ENCODE data around the gene GNB5.

Gene GNB5

DNA sequence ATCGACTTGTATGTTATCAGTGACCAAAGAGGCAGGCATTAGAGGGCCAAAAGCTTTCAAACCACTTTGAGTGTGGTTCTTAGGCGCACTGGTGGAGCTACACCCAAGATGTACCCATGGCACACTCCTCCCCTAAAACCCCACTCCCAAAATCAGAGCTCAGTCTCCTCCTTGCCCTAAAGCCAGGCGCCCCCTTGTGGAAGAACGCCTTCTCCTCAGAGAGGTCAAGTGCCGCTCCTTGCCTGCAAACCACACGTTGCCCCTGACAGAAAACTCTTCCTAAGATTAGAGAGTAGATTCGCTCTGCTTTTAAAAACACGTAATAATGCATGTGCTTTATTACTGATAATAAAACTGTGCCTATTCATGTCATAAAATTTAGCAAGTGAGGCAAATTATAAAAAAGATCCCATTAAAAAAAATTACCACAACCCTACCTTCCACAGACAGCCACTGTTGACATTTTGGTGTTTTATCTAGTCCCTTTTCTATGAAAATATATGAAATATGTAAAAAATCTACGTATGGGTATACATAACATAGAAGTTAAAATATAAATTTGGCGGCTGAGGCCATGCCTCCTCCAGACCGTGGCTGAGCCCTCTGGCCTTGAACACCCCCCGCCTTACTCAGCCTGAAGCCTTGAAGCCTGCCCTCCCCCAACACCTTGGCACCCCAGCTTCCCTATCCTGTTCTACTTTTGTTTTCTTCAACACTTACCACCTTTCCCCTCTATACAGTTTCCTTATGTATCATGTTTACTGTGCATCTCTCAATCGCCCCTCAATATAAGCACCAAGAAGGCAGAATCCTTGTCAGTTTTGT, 112.1 kb downstream of the GNB5 start:
- peak; percentile 77 to 78 for DNase-seq (ENCODE audit: low read depth in 2 of 2)
- TF ChIP-seq, protein P1, sequence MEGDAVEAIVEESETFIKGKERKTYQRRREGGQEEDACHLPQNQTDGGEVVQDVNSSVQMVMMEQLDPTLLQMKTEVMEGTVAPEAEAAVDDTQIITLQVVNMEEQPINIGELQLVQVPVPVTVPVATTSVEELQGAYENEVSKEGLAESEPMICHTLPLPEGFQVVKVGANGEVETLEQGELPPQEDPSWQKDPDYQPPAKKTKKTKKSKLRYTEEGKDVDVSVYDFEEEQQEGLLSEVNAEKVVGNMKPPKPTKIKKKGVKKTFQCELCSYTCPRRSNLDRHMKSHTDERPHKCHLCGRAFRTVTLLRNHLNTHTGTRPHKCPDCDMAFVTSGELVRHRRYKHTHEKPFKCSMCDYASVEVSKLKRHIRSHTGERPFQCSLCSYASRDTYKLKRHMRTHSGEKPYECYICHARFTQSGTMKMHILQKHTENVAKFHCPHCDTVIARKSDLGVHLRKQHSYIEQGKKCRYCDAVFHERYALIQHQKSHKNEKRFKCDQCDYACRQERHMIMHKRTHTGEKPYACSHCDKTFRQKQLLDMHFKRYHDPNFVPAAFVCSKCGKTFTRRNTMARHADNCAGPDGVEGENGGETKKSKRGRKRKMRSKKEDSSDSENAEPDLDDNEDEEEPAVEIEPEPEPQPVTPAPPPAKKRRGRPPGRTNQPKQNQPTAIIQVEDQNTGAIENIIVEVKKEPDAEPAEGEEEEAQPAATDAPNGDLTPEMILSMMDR (IDR thresholded peaks at IDR 0.05; ENCODE audit: low read depth, low read length) = peak; percentile 88
- H3K4me3 ChIP-seq (replicated peaks in 1 of 2; ENCODE audit: low read depth in 2 of 2, low read length in 2 of 2) = no peak overlapping the region

DNA sequence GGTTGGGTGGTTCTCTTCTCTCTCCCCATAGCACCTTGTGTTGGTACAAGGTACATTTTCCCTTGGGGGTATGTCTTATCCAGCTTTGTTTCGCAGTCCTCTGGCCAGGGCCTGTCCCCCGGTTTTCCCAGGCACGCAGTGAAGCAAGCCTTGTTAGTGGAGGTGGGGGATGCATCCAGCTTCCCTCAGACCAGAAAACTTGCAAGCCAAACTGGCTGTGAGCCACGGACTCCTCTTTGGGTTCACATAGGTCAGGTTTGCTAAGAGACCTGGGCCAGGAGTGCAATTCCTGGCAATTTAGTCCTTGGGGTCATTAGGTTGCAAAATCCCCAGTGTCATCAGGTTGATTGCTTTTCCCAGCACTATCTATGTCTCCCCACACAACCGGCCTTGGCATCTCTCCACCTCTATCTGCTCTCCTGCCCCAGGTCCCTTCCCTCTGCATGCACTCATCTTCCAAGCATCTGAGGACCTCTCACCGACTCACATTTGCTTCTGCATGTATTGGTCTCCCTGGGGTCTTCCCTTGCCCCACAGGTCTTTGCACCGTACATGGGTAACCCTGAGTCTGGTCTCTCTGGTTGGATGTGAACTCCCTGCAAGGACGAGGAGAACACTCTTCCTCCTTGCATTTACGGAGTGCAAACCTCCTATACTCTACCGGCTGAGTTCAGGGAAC, 112.9 kb downstream of the GNB5 start:
- no peak overlapping the region for H3K4me3 ChIP-seq (replicated peaks in 1 of 2; ENCODE audit: low read depth in 2 of 2, low read length in 2 of 2)
- TF ChIP-seq, protein P1 (IDR thresholded peaks at IDR 0.05; ENCODE audit: low read depth, low read length) = no peak
- no peak for DNase-seq (ENCODE audit: low read depth in 2 of 2)

GRCh38 chr15:52076889-52077781, 114.1 kb downstream of the GNB5 start:
- H3K4me3 ChIP-seq (replicated peaks in 1 of 2; ENCODE audit: low read depth in 2 of 2, low read length in 2 of 2) = no peak overlapping the region
- TF ChIP-seq, protein P1 (IDR thresholded peaks at IDR 0.05; ENCODE audit: low read depth, low read length) = peak; percentile 15
- DNase-seq (ENCODE audit: low read depth in 2 of 2) = peak; percentile 44 to 88

DNA sequence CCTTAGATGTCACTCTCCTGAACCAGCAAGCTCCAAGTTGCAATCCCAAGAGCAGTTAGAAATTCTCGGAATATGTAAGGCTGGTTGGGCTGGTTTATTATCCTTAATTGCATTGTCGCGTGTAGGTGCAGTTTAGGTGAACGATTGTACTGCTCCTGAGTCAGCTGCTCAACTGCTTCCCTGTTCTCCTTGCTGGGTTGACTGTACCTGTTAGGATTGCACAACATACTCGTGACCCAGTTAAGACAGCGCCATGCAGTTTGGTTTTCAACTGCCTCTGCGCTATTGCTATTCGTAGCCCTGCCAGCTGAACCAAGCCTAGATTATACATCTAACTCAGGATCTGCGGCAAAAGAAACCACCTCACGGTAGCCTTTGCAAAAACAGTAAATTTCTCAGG, 119.6 kb downstream of the GNB5 start:
- TF ChIP-seq, protein P1 (IDR thresholded peaks at IDR 0.05; ENCODE audit: low read depth, low read length) = no peak
- no peak for DNase-seq (ENCODE audit: low read depth in 2 of 2)
- H3K4me3 ChIP-seq (replicated peaks in 1 of 2; ENCODE audit: low read depth in 2 of 2, low read length in 2 of 2) = no peak overlapping the region

DNA sequence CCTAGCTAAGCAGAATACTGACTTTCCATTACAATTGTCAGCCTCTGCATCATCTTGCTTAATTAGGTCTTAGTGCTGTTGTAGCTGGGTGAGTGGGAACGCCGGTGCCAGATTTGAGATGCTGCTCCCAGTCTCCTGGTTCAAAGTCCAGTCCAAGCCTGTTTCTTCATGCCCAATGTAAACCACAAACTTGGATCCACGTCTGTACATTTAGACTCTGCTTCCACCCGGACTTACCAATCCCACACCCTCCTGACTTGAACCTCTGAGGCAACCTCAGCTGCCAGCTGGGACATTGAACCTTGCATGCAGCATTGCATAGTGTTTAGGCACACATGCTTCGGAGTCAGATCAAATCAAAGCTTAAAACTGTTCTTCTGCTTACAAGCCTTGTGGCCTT, 121.6 kb downstream of the GNB5 start:
- TF ChIP-seq, protein P1 (IDR thresholded peaks at IDR 0.05; ENCODE audit: low read depth, low read length) = no peak
- DNase-seq (ENCODE audit: low read depth in 2 of 2) = no peak
- no peak overlapping the region for H3K4me3 ChIP-seq (replicated peaks in 1 of 2; ENCODE audit: low read depth in 2 of 2, low read length in 2 of 2)

GRCh38 chr15:52068004-52068615, 123.1 kb downstream of the GNB5 start:
- no peak overlapping the region for H3K4me3 ChIP-seq (replicated peaks in 1 of 2; ENCODE audit: low read depth in 2 of 2, low read length in 2 of 2)
- peak; percentile 20 to 38 for DNase-seq (ENCODE audit: low read depth in 2 of 2)
- TF ChIP-seq, protein P1 (IDR thresholded peaks at IDR 0.05; ENCODE audit: low read depth, low read length) = no peak
